GM18498 (cell line): ENCODE results near the gene BAAT.
A peak's percentile ranks its signal among the peaks of the same experiment; 100 is the strongest.
"Not testable (repeated sequence)": the region's sequence is repeated elsewhere in the genome, so short reads cannot be mapped to it uniquely, and the experiment has no call there.

Source experiments
- ATAC-seq: cut with Tn5 transposase; IDR thresholded peaks from one replicate; pipeline ENCODE4 v1.9.1; 2021; ENCODE audit warnings: mild to moderate bottlenecking, moderate library complexity; ENCODE audit not compliant: unreplicated experiment

Gene BAAT

DNA sequence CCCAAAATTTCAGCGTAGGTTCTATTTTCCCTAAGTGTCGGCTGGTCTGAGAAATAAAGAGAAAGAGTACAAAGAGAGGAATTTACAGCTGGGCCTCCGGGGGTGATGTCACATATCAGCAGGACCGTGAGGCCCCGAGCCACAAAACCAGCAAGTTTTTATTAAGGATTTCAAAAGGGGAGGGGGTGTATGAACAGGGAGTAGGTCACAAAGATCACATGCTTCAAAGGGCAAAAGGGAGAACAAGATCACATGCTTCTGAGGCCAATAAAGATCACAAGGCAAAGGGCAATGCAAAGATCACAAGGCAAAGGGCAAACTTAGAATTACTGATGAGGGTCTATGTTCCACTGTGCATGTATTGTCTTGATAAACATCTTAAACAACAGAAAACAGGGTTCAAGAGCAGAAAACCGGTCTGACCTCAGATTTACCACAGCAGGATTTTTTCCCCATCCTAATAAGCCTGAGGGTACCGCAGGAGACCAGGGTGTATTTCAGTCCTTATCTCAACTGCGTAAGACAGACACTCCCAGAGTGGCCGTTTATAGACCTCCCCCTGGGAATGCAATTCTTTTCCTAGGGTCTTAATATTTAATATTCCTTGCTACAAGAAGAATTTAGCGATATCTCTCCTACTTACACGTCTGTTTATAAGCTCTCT is at the start of gene BAAT:
TSS of gene BAAT (minus strand) at position 134 of the 664 bp plus-strand sequence. CDS start 13,602 bp downstream, outside the sequence.
- ATAC-seq: not testable (repeated sequence)

DNA sequence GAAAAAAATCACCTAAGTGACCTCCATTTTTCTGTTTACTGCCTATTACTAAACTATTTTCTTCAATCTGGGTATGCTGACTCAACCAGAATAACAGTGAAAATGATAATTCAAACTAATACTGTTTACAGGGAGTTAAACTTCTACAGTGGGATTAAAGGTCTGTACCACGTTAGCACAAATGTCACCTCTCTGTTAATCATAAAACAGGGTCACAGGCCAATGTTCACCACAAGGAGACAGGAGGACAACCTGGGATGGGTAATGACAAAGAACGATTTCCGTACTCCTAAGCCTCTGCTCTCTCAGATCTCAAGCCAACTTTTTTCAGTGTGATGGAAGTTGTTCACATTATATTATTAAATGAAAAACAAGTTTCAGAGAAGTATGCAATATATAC is 48.4 kb upstream of the BAAT start:
- ATAC-seq: no peak

DNA sequence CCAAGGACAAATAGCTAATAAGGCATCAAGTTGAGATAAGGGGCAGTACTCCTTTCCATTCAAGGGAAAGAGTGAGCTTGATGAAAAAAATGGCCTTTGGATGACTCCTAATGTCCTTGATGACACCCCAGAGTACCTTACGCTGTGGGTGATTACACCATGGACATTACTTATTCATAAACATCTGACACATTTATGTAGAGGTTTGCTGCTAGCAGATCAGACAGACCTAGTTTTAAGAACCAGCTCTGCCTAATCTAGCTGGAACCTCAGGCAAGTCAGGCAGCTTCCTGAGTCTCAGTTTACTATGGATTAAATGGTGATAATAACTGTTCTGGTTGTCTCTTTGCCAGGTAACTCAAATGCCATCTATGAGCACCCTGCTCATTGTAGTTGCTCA is 47.9 kb upstream of the BAAT start:
- no peak for ATAC-seq

DNA sequence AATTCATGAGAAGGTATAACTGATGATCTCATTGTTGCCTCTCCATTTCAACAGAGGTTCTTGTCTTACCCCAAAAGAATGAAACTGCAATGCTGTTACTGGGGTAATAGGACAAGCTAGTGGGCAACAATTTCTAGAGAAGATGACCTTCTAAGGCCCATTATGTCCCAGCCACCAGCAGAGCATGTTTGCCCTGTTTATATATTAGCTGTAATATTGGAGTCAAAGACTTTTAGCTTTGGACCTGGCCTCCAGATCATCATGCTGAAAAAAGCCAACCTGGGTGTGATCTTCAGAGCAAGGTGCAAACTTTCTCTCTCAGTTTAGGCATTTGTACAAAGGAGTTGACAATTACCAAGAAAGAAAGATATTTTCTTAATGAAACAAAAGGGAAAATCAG is 47.4 kb upstream of the BAAT start:
- ATAC-seq: no peak

DNA sequence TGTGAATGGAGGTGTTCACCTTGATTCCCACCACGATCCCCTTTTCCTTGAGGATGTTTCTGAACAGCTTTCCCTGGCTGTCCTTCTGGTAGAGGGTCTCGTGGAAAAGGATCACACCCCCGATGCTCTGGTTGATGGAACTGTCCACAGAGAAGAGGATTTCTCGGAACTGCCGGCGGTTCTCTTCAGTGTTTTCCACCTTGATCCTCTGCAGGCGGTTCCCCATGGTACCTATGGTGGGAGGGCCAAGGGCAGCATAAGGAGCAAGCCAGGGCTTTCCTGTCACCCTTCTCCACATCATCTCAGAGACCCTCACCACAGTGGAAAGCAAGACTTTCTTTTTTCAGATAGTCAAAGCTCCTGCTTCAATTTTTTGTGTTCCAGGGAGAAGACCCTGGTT is 44.9 kb upstream of the BAAT start:
- ATAC-seq: no peak

DNA sequence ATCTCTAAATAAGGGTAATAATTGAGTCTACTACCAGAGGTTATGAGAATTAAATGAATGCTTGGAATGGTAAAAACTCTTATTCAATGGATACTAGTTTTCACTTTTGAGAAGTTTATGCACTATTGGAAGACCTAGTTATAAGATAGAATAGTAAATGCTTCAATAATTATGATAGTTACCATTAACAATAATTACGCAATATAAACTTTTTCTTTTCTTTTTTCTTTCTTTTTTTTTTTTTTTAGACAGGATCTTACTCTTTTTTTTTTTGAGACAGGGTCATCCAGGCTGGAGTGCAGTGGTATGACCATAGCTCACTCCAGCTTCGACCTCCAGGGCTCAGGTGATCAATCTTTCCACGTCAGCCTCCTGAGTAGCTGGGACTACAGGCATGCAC is 44.1 kb upstream of the BAAT start:
- no peak for ATAC-seq

DNA sequence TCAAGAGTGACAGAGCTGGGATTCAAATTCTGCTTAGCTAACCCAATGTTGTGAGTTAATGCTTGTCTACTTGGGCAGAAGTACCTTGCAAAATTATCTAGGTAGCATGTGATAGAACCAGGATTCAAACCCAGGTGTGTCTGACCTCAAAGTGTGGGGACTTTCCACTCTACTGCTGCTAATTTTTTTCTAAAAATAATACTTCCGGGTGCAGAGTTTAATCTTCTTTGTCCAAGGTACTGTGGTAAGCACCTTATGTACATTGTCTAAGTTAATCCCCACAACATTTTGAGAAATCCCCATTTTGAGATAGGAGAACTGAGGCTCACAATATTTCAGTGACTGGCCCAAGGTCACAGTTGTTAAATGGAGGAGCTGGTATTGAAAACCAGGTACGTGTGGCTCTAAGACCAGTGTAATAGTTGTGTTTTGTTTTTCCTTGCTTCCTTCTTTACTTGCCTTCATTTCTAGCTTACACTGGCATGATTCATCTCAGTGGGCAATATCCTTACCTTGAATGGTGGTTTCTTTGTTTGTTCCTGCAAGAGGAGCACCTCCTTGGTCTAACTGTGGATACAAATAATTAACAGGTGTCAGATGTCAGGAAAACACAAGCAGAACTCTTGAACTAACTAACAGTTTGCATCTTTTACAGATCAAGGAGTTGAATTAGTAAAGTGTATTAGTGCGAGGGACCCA is 43.3 kb upstream of the BAAT start:
- peak; percentile 62 for ATAC-seq

DNA sequence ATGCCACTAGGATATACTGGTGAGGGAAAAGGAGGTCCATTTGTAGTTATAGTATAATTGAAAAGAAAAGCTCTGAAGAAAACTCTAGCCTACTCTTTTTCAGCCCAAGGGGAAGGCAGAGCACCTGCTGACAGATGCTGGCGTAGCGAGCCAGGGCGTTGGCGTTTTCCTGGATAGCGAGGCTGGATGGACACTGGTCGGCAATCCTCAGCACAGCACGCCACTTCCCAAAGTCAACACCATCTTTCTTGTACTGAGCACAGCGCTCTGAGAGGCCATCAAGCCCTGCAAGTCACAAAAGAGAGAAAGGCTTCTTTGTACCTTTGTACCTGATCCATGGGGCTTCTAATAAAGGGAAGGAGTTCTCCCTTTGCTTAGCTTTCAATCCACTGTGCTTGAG is 42.6 kb upstream of the BAAT start:
- no peak for ATAC-seq

DNA sequence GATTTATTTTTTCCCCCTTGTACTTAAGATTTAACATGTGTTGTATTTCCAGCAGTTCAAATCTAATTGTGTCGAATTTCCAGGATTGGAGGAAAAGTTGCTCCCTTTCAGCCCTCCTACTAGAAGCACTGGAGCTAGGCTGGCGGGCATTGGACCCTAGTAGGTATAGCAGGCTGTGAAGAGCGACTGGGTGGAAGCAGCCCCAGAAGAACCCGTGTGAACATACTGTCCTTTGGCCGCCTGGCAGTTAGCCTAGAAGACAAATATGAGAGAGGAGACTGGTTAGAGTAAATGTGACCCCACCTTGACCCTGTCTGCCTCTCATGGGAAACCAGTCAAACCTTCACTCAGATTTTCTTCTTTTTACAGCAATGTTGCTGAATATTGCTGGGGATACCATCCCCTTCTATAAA is 36.9 kb upstream of the BAAT start:
- ATAC-seq: no peak

DNA sequence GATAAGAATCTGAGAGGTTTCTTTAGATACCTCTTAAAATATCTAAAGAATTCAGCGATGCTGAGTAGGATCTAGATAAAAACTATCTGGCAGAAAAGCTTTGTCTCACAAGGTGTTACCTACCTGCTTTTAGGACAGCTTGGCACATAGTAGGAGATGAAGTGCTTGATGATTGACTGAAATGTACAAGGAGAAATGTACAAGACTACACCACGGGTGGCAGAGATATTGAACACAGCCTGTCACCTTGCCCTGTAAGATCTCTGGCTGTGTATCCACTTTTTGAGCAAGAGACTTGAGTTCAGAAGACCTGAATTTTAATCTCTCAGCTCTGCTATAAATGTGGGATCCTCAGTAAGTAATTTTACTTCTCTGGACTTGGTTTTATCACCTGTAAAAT is 35.1 kb upstream of the BAAT start:
- ATAC-seq: no peak

DNA sequence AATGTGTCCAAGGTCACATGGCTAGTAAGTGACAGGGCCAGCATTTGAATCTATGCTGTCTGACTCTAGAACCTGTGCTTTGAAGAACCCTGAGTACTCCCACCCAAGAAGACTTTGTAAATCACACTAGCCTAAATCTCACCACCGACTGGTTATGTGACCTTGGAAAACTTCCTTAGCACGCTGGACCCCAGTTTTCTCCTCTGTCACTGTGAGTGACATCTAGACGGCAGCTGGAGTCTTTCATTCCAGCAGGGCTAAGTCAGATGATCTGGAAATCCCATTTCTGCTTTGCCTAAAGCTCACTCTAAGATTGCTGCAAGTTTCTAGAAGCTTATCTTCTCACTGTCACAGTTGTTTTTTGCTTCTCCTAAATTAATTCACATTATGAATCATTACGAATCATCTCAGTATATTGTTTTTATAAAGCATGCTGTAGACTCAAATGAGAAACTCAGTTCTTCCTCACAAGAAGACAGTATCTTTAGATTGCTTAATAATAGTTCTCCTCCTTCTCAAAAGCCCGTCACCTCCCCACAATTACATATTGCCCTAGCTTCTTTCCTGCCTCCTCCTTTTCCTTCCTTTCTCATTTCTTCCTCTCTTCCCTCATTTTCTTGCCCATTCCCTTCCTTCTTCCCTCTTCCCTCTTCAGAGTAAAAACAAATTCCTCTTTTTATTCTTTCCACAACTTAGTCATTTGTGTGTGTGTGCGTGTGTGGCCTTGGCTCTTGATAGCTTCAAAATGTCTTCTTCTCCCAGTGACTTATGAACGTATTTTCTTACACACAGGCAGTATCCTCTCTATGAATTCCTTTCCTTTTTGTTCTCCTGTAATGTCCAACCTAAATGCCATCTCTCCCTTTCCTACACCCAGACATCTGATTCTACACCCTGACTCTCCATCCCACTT is 34.0 kb upstream of the BAAT start:
- no peak for ATAC-seq

DNA sequence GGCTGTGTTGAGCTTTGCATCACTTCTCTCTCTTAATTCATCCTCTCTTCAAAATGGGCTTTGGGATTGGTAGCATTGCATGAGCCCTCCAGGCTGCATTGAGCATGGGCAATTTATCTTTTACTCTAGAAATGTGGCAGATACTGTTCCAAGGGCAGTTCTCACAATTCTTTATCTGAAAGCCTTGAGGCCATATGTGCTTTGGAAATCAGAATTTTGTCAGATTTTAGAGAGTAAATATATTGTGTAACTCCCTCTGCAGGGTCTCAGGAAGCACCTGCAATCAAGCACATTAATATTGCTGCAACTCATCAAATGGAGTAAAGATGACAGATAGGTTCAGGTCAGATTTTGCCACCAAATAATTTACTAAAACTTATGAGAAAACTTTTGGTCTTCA is 33.2 kb upstream of the BAAT start:
- ATAC-seq: no peak

DNA sequence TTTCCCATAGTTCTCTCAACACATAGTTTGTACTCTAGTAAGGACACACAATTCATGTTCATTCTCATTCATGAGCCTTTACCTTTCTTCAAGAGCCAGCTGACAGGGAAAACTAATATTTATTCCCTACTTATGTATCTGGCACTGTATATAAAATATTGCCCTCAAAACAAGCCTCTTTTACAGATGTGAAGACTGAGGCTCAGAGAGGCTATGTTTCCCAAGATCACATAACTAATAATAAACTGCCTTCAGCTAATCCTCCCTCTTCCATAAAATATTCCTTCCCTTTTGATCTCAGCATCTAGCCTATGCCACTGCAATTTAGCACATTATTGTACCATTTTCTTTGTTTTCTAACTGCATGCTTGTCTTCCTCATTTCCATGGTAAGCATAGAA is 32.6 kb upstream of the BAAT start:
- no peak for ATAC-seq

DNA sequence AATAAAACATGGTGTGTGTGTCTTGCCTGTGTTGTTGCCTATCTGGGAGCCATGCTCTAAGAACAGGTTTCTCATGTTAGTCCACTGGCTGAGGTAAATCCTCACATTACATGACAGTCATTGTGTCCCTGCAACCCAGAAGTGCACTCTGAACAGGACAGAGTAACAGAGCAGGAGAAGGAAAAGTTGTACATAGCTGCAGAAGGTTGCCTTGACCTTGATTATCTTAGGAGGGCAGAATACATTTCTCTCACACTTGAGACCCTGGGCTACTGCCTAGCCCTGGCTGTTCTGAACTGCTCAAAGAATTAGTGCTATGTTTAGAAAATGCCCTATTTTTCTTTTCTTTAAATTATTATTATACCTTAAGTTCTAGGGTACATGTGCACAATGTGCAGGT is 30.8 kb upstream of the BAAT start:
- no peak for ATAC-seq

DNA sequence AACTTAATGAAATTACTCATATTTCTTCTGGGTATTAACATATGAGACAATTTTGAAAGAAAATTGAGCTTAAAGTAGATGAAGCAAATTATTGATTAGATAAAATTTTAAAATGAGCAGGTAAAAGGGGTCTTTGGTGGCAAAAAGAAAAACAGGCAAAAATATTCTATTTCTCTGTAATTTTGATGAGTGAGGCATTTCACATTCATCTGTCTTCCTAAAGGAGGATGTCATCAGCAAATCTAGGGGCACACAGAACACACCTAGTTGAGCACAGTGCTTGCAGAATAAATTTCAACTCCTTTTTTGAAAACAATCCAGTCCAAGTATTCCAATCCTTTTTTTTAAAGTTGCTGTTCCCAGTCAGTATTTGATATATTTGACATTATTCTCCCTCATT is 30.0 kb upstream of the BAAT start:
- ATAC-seq: no peak

DNA sequence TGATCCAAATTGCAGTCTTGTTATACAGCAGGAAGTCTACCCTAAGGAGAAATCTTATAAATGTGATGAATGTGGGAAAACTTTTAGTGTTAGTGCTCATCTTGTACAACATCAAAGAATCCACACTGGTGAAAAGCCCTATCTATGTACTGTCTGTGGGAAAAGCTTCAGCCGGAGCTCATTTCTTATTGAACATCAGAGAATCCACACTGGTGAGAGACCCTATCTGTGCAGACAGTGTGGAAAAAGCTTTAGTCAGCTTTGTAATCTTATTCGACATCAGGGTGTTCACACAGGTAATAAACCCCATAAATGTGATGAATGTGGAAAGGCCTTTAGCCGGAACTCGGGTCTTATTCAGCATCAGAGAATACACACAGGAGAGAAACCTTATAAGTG is 24.3 kb upstream of the BAAT start:
- no peak for ATAC-seq

DNA sequence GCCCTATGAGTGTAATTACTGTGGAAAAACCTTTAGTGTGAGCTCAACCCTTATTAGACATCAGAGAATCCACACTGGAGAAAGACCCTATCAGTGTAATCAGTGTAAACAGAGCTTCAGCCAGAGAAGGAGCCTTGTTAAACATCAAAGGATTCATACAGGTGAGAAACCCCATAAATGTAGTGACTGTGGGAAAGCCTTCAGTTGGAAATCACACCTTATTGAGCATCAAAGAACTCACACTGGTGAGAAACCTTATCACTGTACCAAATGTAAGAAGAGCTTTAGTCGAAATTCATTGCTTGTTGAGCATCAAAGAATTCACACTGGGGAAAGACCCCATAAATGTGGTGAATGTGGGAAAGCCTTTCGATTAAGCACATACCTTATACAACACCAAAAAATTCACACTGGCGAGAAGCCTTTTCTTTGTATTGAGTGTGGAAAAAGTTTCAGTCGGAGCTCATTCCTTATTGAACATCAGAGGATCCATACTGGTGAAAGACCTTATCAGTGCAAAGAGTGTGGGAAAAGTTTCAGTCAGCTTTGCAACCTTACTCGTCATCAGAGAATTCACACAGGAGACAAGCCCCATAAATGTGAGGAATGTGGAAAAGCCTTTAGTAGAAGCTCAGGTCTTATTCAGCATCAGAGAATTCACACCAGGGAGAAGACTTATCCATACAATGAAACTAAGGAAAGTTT is 23.7 kb upstream of the BAAT start:
- ATAC-seq: no peak

DNA sequence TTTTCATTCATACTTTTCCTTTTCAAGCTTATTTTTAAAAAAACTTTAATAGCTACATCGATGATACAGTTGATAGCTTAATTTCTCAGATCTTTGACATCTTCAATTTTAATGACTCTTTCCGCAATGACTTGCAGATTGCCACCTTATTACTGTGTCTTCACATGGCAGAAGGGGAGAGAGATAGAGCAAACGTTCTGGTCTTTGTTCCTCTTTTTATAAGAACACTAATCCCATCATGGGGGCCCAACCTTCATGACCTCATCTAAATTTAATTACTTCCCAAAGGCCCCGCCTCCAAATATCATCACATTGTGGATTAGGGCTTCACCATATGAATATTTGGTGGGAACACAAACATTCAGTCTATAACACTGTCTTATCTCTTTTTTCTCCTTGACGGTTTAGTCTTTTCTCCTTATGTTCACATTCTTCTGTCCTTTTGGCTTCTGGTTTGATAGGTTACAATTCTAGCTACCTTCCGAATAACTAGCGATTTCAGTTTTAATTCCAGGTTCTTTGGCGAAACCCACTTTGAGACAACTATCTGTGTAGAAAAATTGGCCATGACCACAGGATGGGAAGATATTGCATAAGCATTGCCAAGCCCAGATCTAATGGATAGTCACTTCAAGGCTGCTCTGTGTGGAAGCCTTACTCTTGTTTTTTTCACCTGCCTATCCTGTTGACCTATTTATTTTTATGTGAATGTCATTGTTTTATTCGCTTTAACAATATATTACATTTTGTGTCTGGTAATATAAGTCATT is 18.9 kb upstream of the BAAT start:
- no peak for ATAC-seq

DNA sequence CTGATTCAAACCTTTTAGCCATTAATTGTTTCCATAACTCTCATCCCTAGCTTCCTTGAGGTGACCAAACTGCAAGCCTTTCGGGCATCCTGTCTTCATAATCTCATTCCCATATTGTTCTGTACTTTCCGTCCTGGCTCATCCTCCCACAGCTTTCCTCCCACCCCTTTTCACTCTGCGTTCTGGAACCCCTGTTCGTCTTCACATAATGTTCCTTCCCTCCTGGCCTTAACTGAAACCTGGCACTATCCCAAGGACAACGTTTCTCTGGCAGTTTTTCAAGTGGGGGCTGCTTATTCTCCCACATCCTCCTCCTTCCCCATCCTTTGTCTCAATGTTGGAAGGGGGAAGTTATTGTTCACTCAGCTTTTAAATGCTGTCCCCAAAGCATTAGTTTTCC is 15.3 kb upstream of the BAAT start:
- ATAC-seq: no peak

DNA sequence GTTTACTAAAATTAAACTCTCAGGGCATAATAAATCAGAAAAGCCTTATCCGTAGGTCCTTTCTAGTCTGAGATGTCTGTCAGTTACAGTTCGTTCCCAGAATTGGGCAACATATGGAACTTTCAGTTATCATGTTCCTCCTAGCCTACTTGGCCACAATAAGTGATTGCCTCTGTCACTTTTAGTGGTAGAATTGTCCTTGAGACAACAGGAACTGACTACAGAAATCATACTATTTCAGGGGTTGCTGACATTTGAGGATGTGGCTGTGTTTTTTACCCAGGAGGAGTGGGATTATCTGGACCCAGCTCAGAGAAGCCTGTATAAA is 14.8 kb upstream of the BAAT start:
- ATAC-seq: no peak
